NCI-H1694 (cell line): ENCODE measurements around the gene RNF225.
"Not testable (repeated sequence)": the region's sequence is repeated elsewhere in the genome, so short reads cannot be mapped to it uniquely, and the experiment has no call there.

Experiments used
- DNase-seq: peaks from one replicate; lab custom pipeline; 2025; lab: John Stamatoyannopoulos, UW

Gene RNF225

GRCh38 chr19:58395220-58395978 lies at the start of gene RNF225:
Gene RNF225, plus strand, starts transcription at chr19:58395656. Its CDS starts 434 bp downstream, at chr19:58396090.
- DNase-seq = no peak

GRCh38 chr19:58346961-58347929 lies 48.2 kb upstream of the RNF225 start:
- DNase-seq = peak; percentile 52

DNA sequence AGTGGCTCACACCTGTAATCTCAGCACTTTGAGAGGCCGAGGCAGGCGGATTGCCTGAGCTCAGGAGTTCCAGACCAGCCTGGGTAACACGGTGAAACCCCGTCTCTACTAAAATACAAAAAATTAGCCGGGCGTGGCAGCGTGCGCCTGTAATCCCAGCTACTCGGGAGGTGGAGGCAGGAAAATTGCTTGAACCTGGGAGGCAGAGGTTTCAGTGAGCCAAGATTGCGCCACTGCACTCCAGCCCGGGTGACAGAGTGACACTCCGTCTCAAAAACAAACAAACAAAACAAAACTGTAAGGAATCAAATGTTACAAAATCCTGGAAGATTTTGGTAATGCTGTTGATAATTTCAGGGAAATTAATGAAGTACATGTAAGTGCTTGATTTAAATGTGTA lies 47.4 kb upstream of the RNF225 start:
- DNase-seq = not testable (repeated sequence)

DNA sequence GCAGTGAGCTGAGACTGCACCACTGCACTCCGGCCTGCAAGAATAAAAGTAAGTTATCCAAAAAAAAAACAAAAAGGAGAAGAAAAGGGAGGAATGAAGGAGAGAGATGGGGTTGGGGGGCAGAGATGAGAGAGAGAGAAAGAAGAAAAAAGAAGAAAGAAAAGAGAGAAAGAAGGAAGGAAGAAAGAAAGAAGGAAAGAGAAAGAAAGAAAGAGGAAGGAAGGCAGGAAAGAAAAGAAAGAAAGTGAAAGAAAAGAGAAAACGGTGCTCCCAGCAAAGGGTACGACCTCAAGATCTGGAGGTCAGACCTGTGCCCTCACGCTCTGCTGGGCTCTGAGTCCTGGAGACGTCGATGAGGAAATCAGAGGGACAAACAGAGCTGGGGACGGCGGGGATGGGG lies 45.9 kb upstream of the RNF225 start:
- no peak for DNase-seq

DNA sequence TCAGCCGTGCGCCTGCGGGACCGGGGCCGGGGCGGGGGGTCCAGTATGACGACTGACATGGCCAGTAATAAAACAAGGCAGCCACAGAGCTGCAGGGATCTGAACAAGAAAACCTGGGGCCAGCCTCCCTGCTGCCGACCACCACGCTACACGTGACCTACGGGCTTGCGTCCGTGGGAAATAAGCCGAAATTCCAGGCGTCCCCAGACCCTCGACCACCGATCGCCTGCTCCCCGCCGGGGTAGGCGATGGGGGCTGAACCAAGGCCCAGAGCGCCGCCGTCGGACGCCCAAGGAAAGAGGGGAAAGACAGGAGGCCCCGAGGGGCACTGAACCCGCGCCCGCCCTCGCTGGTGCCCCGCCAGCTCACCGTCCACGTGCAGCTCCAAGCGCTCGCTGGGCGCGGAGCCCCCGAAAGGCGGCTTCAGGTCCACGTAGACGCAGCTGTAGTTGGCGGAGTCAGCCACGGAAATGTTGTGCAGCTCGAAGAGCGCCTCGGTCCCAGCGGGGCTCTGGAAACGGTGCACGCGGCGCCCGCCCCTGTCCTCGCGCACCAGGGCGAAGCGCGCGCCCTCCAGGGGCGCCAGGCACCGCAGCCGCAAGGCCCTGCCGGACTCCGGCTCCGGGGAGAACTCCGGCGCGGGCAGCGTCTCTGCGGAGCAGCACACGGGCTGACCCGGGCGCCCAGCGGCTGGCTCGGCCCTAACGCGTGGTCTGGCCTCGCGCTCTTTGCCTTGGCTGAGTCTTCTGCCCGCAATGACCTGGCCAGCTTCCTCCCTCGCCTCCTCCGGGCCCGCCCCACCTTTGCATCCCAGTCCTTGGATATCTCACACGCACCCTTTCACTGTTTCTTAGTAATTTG lies 45.2 kb upstream of the RNF225 start:
- DNase-seq = no peak

DNA sequence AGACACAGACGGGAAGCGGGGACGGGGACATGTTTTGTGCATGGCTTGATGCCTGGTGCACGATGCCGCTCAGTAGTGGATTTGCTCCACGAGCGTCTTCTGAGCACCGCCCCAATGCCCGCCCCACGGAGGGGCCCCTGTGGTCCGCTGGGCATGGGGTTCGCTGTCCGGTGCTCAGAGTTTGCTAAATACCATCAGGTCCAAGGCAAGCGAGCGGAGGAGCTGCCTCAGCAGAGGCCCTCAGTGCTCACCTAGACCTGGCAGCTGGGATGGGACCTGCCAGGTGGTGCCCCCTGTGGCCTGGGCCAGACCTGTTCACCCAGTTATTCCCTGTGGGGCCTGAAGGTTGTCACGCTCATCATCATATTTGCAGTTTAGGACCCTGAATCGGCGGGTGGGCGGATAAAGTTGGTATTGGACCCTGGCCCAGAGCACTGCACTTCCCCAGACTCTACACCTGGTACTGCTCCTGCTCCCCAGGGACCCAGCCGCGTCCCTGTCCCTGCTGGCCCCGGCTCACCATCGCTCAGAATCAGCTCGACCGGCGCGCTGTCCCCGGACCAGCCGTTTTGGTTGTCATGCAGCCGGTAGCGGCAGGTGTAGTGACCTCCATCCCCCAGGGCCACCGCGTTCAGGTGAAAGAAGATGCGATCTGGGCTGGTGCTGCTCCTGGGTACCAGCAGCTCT lies 44.4 kb upstream of the RNF225 start:
- DNase-seq = no peak

DNA sequence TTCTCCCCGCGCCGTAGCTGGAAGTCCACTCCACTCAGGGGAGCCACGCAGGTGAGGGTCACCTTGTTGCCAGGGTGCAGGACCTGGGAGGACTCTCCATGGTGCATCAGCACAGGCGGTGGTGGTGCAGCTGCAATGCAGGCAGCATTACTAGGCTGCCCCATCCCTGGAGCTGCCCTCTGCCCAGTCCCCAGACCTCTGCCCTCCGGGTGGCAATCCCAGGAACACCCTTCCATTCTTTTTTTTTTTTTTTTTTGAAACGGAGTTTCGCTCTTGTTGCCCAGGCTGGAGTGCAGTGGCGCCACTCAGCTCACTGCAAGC lies 43.9 kb upstream of the RNF225 start:
- DNase-seq = no peak

DNA sequence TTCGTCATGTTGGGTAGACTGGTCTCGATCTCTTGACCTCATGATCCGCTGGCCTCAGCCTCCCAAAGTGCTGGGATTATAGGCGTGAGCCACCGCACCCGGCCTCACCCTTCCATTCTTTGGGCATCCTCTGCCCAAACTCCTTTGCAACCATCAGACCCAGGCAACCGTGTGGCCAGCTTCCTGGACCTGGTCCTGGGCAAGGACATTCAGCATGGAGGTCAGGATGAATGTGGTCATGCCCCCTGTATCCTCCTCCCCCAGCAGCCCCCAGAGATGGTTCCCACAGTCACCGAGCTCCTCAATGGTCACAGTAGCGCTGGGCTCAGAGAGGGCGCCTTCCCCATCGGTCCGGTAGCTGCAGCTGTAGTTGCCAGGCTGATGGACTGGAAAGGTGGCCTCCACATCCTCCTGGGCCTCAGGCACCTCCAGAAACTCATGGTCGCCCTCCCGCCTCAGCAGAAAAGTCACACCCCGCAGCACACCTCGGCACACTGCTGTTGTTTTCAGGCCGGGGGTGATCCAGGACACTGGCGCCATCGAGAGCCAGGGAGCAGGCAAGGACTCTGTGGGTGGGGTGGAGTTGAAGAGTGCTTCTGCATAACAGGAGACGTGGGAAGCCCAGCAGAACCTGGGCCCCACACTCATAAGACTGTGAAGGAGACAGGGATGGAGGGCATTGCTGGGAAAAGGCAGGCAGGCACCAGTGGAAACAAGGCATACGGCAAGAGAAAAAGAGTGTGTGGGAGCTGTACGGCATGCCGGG lies 43.3 kb upstream of the RNF225 start:
- no peak for DNase-seq

GRCh38 chr19:58352760-58353671 lies 42.4 kb upstream of the RNF225 start, which contains the start of gene A1BG:
Gene A1BG, minus strand, starts transcription at chr19:58353492. Its CDS starts 55 bp downstream, at chr19:58353437.
- no peak for DNase-seq

DNA sequence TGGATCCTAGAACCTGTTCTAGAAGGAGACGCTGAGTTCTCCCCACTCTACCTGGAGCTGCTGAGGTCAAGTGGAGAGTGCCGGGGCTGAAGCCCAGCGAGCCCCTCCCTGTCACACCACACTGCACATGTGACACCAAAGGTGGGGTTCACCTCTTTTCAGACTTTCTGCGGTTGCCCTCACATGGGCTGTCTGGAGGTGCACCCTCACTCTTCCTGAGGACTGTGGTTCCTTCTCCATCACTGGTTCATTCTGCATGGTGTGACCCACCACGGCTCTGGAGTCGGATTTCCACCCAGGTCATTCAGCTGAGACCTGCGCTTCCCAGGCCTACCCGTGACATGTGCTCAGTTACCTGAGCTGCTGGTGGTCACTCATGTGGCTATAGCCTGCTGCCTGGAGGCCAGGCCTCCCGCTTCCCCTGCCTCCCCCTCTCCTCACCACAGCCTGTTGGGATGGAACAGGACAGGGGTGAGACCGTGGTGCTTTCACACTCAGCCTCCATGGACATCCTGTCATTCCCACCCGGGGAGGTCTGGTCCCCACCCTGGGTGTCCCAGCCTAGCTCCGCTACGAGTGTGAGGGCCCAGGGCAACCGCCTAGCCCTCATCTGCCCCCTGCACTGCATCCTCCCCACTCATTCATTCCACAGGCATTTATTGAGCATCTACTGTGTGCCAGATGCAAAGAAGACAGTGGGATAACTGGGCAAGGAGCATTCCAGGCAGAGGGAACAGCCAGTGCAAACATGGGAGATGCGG lies 41.6 kb upstream of the RNF225 start:
- DNase-seq = no peak

DNA sequence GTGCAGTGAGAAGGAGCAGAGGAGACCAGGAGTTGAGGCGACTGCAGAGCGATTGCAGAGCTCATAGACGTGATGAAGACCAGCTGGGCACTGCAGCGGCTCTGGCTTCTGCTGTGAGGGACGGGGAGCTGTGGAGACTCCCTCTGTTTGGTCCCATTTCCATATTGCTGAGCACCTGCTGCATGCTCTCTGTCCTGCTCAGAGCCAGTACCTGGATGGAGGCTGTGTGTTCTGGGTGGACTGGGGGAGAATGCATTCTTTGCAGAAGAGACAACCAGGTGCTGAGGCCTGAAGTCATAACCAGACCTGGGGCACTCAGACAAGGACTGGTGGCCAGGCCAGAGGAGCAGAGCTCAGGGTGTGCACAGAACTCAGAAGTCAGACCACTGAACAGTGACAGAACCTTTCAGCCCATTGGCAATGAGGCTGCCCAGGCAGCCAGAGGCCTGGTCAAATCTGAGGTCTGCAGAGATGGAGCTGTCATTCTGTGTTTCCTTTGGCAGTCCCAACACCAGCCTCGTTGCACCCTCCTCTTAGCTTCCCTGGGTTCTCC lies 40.9 kb upstream of the RNF225 start:
- no peak for DNase-seq

- DNase-seq = no peak
These were observed 40.1 kb upstream of the RNF225 start for GRCh38 chr19:58355215-58355796.

DNA sequence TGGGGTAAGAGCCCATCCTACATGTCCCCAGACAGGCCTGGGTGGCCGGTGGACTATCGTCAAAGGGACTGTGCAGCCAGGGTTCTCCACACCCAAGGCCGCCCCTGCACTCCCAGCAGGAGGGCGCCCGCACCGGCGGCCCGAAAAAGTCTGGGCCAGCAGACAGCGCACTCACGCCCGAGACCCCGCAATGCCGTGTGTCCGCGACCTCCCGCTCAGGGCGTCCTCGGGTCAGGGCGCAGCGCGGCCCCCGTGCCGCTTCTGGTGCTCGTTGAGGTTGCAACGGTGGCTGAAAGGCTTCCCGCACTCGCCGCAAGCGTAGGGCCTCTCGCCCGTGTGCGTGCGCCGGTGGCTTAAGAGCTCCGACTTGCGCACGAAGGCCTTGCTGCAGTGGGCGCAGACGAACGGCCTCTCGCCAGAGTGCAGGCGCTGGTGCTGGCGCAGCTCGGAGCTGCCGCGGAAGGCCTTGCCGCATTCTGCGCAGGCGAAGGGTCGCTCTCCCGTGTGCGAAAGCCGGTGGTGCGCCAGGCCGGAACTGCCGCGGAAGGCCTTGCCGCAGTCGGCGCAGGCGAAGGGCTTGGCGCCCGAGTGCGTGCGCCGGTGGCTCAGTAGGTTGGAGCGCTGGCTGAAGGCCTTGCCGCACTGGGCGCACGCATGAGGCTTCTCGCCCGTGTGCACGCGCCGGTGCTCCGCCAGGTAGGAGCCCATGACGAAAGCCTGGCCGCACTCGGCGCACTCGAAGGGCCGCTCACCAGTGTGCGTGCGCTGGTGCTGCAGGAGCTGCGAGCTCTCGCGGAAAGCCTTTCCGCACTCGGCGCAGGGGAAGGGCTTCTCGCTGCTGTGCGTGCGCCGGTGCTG lies 39.3 kb upstream of the RNF225 start:
- DNase-seq = no peak

DNA sequence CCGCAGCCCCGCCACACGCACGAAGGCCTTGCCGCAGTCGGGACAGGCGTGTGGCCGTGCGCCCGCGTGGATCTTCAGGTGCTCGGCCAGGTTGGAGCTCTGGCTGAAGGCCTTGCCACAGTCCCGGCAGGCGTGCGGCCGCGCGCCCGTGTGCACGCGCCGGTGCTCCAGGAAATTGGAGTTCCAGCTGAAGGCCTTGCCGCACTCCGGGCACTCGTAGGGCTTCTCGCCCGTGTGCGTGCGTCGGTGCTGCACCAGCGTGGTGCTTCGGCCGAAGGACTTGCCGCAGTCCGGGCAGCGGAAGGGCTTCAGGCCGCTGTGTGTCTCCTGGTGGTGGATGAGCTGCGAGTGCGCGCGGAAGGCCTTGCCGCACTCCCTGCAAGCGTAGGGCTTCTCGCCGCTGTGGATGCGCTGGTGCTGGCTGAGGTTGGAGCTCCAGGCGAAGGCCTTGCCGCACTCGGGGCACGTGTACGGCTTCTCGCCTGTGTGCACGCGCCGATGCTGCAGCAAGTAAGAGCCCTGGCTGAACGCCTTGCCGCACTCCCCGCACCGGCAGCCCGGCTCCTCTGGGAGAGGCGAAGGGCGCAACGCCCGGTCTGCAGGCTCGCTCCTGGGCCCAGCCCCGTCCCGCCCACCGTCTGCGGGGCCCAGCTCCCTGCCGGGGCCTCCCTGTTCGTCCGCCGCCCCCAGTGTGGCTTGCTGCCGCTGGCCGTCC lies 38.5 kb upstream of the RNF225 start:
- DNase-seq = no peak

DNA sequence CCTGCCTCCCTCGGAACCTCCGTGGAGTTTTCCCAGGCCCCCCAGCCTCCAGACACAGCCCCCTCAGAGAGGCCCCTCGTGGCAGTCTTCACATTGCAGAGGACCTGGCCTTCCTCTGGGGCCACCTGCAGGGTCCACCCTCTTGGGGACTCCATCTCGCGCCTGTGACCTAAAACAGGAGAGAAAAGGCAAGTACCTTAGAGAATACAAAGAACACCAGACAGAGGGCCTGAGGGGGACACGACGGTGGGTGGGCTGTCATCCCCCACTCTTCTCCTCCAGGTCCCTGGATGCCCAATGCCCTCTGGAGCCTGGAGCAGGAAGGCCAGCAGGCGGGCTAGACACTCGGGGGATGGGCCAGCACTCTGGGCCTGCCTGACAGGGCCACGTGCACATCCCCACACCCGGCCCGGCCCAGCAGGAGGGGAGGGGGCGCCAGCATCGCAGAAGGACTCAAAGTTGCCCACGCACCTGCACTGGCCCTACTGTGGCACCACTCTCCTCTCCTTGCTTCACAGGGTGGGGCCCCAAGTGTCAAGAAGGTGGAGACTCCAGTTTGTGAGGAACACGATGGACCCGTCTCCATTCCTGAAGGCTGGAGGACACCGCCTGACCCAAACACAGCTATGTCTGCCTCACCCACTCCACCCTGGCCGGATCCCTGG lies 37.8 kb upstream of the RNF225 start:
- DNase-seq = no peak

- no peak for DNase-seq
These were observed 33.6 kb upstream of the RNF225 start for GRCh38 chr19:58361900-58362271.
